Activated T-cell treated with anti-CD3 and anti-CD28 coated beads, Interleukin-2, amount 50 U/mL, for 48 hours (primary cell): Measurements from ENCODE around the gene LGALSL.

ENCODE experiments used
- DNase-seq, 2 experiments: peaks; one replicate each; pipeline ENCODE4 v3.0.0-alpha.2; 2020

The LGALSL gene

GRCh38 chr2:64453770-64454385 is at the start of gene LGALSL:
TSS of gene LGALSL (plus strand) at chr2:64454162. CDS start at chr2:64454546, 384 bp downstream.
- peak; percentile 58 to 72 for DNase-seq

GRCh38 chr2:64404743-64405142 is 49.2 kb upstream of the LGALSL start:
- DNase-seq = no peak

- no peak for DNase-seq
These were observed 48.2 kb upstream of the LGALSL start for GRCh38 chr2:64405581-64406406.

- DNase-seq = no peak
These were observed 47.6 kb upstream of the LGALSL start for GRCh38 chr2:64406407-64406774.

GRCh38 chr2:64408031-64408430 is 45.9 kb upstream of the LGALSL start:
- DNase-seq = no peak

GRCh38 chr2:64410671-64411070 is 43.3 kb upstream of the LGALSL start:
- no peak for DNase-seq

GRCh38 chr2:64412671-64413070 is 41.3 kb upstream of the LGALSL start:
- DNase-seq = no peak

GRCh38 chr2:64414736-64415435 is 39.1 kb upstream of the LGALSL start:
- DNase-seq = no peak

GRCh38 chr2:64417624-64418023 is 36.3 kb upstream of the LGALSL start:
- DNase-seq = no peak

GRCh38 chr2:64419596-64420165 is 34.3 kb upstream of the LGALSL start:
- DNase-seq = no peak

GRCh38 chr2:64420677-64421076 is 33.3 kb upstream of the LGALSL start:
- no peak for DNase-seq

- no peak for DNase-seq
These were observed 32.8 kb upstream of the LGALSL start for GRCh38 chr2:64421201-64421600.

GRCh38 chr2:64422466-64422865 is 31.5 kb upstream of the LGALSL start:
- no peak for DNase-seq

- no peak for DNase-seq
These were observed 30.7 kb upstream of the LGALSL start for GRCh38 chr2:64423303-64423702.

GRCh38 chr2:64424416-64424987 is 29.5 kb upstream of the LGALSL start:
- DNase-seq = no peak

- no peak for DNase-seq
These were observed 27.6 kb upstream of the LGALSL start for GRCh38 chr2:64426183-64426952.

GRCh38 chr2:64434039-64434657 is 19.8 kb upstream of the LGALSL start:
- no peak for DNase-seq

- DNase-seq = no peak
These were observed 16.1 kb upstream of the LGALSL start for GRCh38 chr2:64437883-64438282.

- DNase-seq = no peak
These were observed 14.8 kb upstream of the LGALSL start for GRCh38 chr2:64439194-64439593.

- no peak for DNase-seq
These were observed 13.1 kb upstream of the LGALSL start for GRCh38 chr2:64440843-64441242.

GRCh38 chr2:64442277-64442676 is 11.7 kb upstream of the LGALSL start:
- no peak for DNase-seq
